OCI-M2 (cell line): Measurements from ENCODE around the gene ARHGAP26.

Source experiments
- DNase-seq: peaks from one replicate; lab custom pipeline; 2025; ENCODE audit not compliant: unreplicated experiment; lab: John Stamatoyannopoulos, UW

ARHGAP26 gene

GRCh38 chr5:143215690-143216089, 445.5 kb downstream of the ARHGAP26 start:
- no peak for DNase-seq

GRCh38 chr5:143216211-143216610, 446.0 kb downstream of the ARHGAP26 start:
- DNase-seq, result no peak

GRCh38 chr5:143217065-143217803, 447.1 kb downstream of the ARHGAP26 start:
- DNase-seq, result no peak

GRCh38 chr5:143217804-143218160, 447.6 kb downstream of the ARHGAP26 start:
- no peak for DNase-seq

- no peak for DNase-seq
Measured at GRCh38 chr5:143218517-143219170, 448.5 kb downstream of the ARHGAP26 start.

- DNase-seq, result no peak
Measured at GRCh38 chr5:143219696-143220095, 449.5 kb downstream of the ARHGAP26 start.

- no peak for DNase-seq
Measured at GRCh38 chr5:143220748-143221251, 450.6 kb downstream of the ARHGAP26 start.

GRCh38 chr5:143222287-143223231, 452.4 kb downstream of the ARHGAP26 start:
- peak; percentile 70 for DNase-seq

GRCh38 chr5:143224672-143225071, 454.5 kb downstream of the ARHGAP26 start:
- DNase-seq, result no peak

GRCh38 chr5:143225511-143225910, 455.3 kb downstream of the ARHGAP26 start:
- no peak for DNase-seq

GRCh38 chr5:143226361-143226760, 456.2 kb downstream of the ARHGAP26 start:
- no peak for DNase-seq

- DNase-seq, result no peak
Measured at GRCh38 chr5:143226872-143227271, 456.7 kb downstream of the ARHGAP26 start.

- no peak for DNase-seq
Measured at GRCh38 chr5:143227301-143227700, 457.1 kb downstream of the ARHGAP26 start.

- DNase-seq, result no peak
Measured at GRCh38 chr5:143228597-143229293, 458.6 kb downstream of the ARHGAP26 start.

GRCh38 chr5:143229426-143229895, 459.3 kb downstream of the ARHGAP26 start:
- no peak for DNase-seq

- DNase-seq, result no peak
Measured at GRCh38 chr5:143229896-143230675, 459.9 kb downstream of the ARHGAP26 start.

GRCh38 chr5:143230676-143230996, 460.5 kb downstream of the ARHGAP26 start:
- DNase-seq, result no peak

GRCh38 chr5:143231416-143231815, 461.2 kb downstream of the ARHGAP26 start:
- DNase-seq, result no peak

- no peak for DNase-seq
Measured at GRCh38 chr5:143231973-143232812, 462.0 kb downstream of the ARHGAP26 start.
